Hematopoietic multipotent progenitor cell treated with erythropoietin and hydrocortisone succinate and interleukin-3 and kit ligand, for 15 days (in vitro differentiated cells): ENCODE measurements around the gene CHST15.
"Not testable (repeated sequence)": the region's sequence is repeated elsewhere in the genome, so short reads cannot be mapped to it uniquely, and the experiment has no call there.

Source experiments
- DNase-seq: peaks from one replicate; pipeline ENCODE4 v3.0.0-alpha.2; 2015; ENCODE audit warnings: low spot score

The CHST15 gene

GRCh38 chr10:124124123-124124768, 30.8 kb upstream of the CHST15 start:
- DNase-seq = no peak

GRCh38 chr10:124123156-124123555, 29.8 kb upstream of the CHST15 start:
- no peak for DNase-seq

- no peak for DNase-seq
These were observed 28.8 kb upstream of the CHST15 start for GRCh38 chr10:124122211-124122610.

- DNase-seq = no peak
These were observed 27.1 kb upstream of the CHST15 start for GRCh38 chr10:124120410-124121061.

- DNase-seq = no peak
These were observed 26.5 kb upstream of the CHST15 start for GRCh38 chr10:124119946-124120345.

- DNase-seq = no peak
These were observed 25.8 kb upstream of the CHST15 start for GRCh38 chr10:124119216-124119615.

- no peak for DNase-seq
These were observed 24.4 kb upstream of the CHST15 start for GRCh38 chr10:124117833-124118232.

GRCh38 chr10:124117511-124117785, 24.1 kb upstream of the CHST15 start:
- no peak for DNase-seq

- DNase-seq = no peak
These were observed 23.5 kb upstream of the CHST15 start for GRCh38 chr10:124116771-124117510.

- DNase-seq = no peak
These were observed 21.3 kb upstream of the CHST15 start for GRCh38 chr10:124114696-124115095.

GRCh38 chr10:124112891-124113580, 19.6 kb upstream of the CHST15 start:
- DNase-seq = no peak

- no peak for DNase-seq
These were observed 17.5 kb upstream of the CHST15 start for GRCh38 chr10:124110882-124111281.

GRCh38 chr10:124109261-124109660, 15.9 kb upstream of the CHST15 start:
- DNase-seq = no peak

GRCh38 chr10:124107072-124107471, 13.7 kb upstream of the CHST15 start:
- DNase-seq = no peak

- DNase-seq = no peak
These were observed 13.0 kb upstream of the CHST15 start for GRCh38 chr10:124106241-124106879.

- DNase-seq = no peak
These were observed 12.2 kb upstream of the CHST15 start for GRCh38 chr10:124105594-124105993.

- DNase-seq = no peak
These were observed 11.6 kb upstream of the CHST15 start for GRCh38 chr10:124105045-124105444.

- DNase-seq = no peak
These were observed 10.7 kb upstream of the CHST15 start for GRCh38 chr10:124104011-124104627.

- no peak for DNase-seq
These were observed 8.0 kb upstream of the CHST15 start for GRCh38 chr10:124101351-124101750.

GRCh38 chr10:124100651-124101050, 7.3 kb upstream of the CHST15 start:
- DNase-seq = not testable (repeated sequence)

- no peak for DNase-seq
These were observed 6.7 kb upstream of the CHST15 start for GRCh38 chr10:124100124-124100523.

- no peak for DNase-seq
These were observed 6.2 kb upstream of the CHST15 start for GRCh38 chr10:124099604-124100003.
